Natural killer cell (primary cell): Measurements from ENCODE around the gene OR5AR1. TPM values are rescaled to one million over a fixed set of nuclear protein-coding genes. Genes with fewer than 3 reads are reported as not detected.

Experiments used
- ATAC-seq, 3 donors: fragments of 150-1000 bp in 2 of 3; fragments of 200-7000 bp in 1 of 3; cut with Tn5 transposase; 1 replicate in 1 of 3; 2 replicates in 2 of 3; pipeline ENCODE4 v1.10.0; 2021; ENCODE audit warnings: mild to moderate bottlenecking in 2 of 3, moderate library complexity in 2 of 3
- DNase-seq, 2 donors: peaks; one replicate each; pipeline versions ENCODE4 v3.0.0 to v3.0.0-alpha.2; 2013 to 2021; ENCODE audit warnings: mixed read lengths in 1 of 2
- H3K27ac ChIP-seq: one replicate; pipeline ENCODE4 v1.5.1; 2013; ENCODE audit warnings: mild to moderate bottlenecking, low read length
- H3K27me3 ChIP-seq: one replicate; pipeline ENCODE4 v1.6.1; 2013; ENCODE audit warnings: low read length; ENCODE audit not compliant: control insufficient read depth, insufficient read depth
- H3K36me3 ChIP-seq: one replicate; pipeline ENCODE4 v1.6.1; 2013; ENCODE audit warnings: low read length; ENCODE audit not compliant: control insufficient read depth, insufficient read depth
- H3K4me1 ChIP-seq: one replicate; pipeline ENCODE4 v1.6.1; 2013; ENCODE audit warnings: low read length; ENCODE audit not compliant: control insufficient read depth, insufficient read depth
- H3K4me3 ChIP-seq: one replicate; pipeline ENCODE4 v1.5.1; 2013; ENCODE audit warnings: low read length
- H3K9me3 ChIP-seq: one replicate; pipeline ENCODE4 v1.6.1; 2013; ENCODE audit warnings: low read length; ENCODE audit not compliant: control insufficient read depth, insufficient read depth
- H3K27ac Mint-ChIP-seq, 2 donors: one replicate each; pipeline ENCODE4 v1.8.0; 2022; ENCODE audit warnings: mild to moderate bottlenecking in 2 of 2, mixed read lengths in 2 of 2, moderate library complexity in 1 of 2
- H3K27me3 Mint-ChIP-seq, 2 donors: one replicate each; pipeline ENCODE4 v1.8.0; 2022; ENCODE audit warnings: low read depth in 2 of 2, mixed read lengths in 2 of 2
- H3K36me3 Mint-ChIP-seq: one replicate; pipeline ENCODE4 v1.8.0; 2022; ENCODE audit warnings: mixed read lengths
- H3K4me1 Mint-ChIP-seq, 2 donors: one replicate each; pipeline ENCODE4 v1.8.0; 2022; ENCODE audit warnings: mixed read lengths in 2 of 2
- H3K4me3 Mint-ChIP-seq: one replicate; pipeline ENCODE4 v1.8.0; 2022; ENCODE audit warnings: mild to moderate bottlenecking, moderate library complexity, mixed read lengths
- H3K9me3 Mint-ChIP-seq, 2 donors: one replicate each; pipeline ENCODE4 v1.8.0; 2022; ENCODE audit warnings: mixed read lengths in 2 of 2
- CTCF ChIP-seq: fragments of 200-600 bp; IDR thresholded peaks from one replicate; pipeline ENCODE4 v1.8.0; 2022; ENCODE audit warnings: antibody characterized with exemption
- WGBS: methylation state at CpG from one replicate; pipeline ENCODE4 v1.1.7; 2013; ENCODE audit warnings: missing lambda C conversion rate; ENCODE audit not compliant: insufficient coverage; 5-methylcytosine and 5-hydroxymethylcytosine counted together
- intact Hi-C: fragments of 100-400 bp; cut with micrococcal nuclease; formaldehyde crosslinking; loops from one replicate; pipeline ENCODE4 v1.14.2; 2022
- total RNA-seq, 4 donors: library from RNA; stranded (reverse); fragments of 120-200 nt in 1 of 4; gene quantifications; one replicate each; pipeline versions ENCODE4 v1.2.3 to v1.2.4, GENCODE V29; 2013 to 2022

OR5AR1 gene
- total RNA-seq, 3 donors from 2014 or later (not counting 1 experiment from before 2014, with no cell fraction given), result not detected

- 89% methylated on average over 1 of the region's 2 CpGs for WGBS
- no peak overlapping the region for H3K4me3 ChIP-seq
- Mint-ChIP-seq H3K36me3 (no peaks in the 10 kb centered on the region), H3K27ac (no peak overlapping the region), H3K9me3 (peaks cover 9 to 11% of the 10 kb centered on the region in 2 donors), H3K27me3 (no peaks in the 10 kb centered on the region), H3K4me3 (no peak overlapping the region), H3K4me1 (no peaks in the 10 kb centered on the region)
- ATAC-seq (no peak), DNase-seq (no peak)
- H3K36me3 ChIP-seq, result no peaks in the 10 kb centered on the region
- H3K4me1 ChIP-seq, result no peaks in the 10 kb centered on the region
- H3K27ac ChIP-seq, result no peak overlapping the region
- no peak for TF ChIP-seq CTCF
- intact Hi-C loops, result no loop called here
- no peaks in the 10 kb centered on the region for H3K9me3 ChIP-seq
- no peaks in the 10 kb centered on the region for H3K27me3 ChIP-seq
Observed at GRCh38 chr11:56632329-56632728, 31.2 kb upstream of the OR5AR1 start.

- H3K27ac Mint-ChIP-seq, result no peak overlapping the region
- peaks cover 7 to 11% of the 10 kb centered on the region in 2 donors for H3K9me3 Mint-ChIP-seq
- Histone ChIP-seq H3K4me1 (no peaks in the 10 kb centered on the region), H3K27me3 (no peaks in the 10 kb centered on the region), H3K4me3 (no peak overlapping the region), H3K9me3 (peaks cover 8% of the 10 kb centered on the region), H3K27ac (no peak overlapping the region), H3K36me3 (no peaks in the 10 kb centered on the region)
- no peak for ATAC-seq
- TF ChIP-seq CTCF, result no peak
- DNase-seq, result no peak
- intact Hi-C loops, result no loop called here
- H3K36me3 Mint-ChIP-seq, result no peaks in the 10 kb centered on the region
- H3K4me3 Mint-ChIP-seq, result no peak overlapping the region
- no peaks in the 10 kb centered on the region for H3K27me3 Mint-ChIP-seq
- H3K4me1 Mint-ChIP-seq, result no peaks in the 10 kb centered on the region
- 72% methylated on average over 2 of the region's 2 CpGs for WGBS
Observed at GRCh38 chr11:56636861-56637260, 26.6 kb upstream of the OR5AR1 start.

- H3K4me3 ChIP-seq, result no peak overlapping the region
- no peaks in the 10 kb centered on the region for H3K4me1 Mint-ChIP-seq
- peaks cover 7 to 13% of the 10 kb centered on the region in 2 donors for H3K9me3 Mint-ChIP-seq
- H3K4me3 Mint-ChIP-seq, result no peak overlapping the region
- intact Hi-C loops, result no loop called here
- H3K4me1 ChIP-seq, result no peaks in the 10 kb centered on the region
- H3K36me3 Mint-ChIP-seq, result no peaks in the 10 kb centered on the region
- no peaks in the 10 kb centered on the region for H3K27me3 ChIP-seq
- no peak for TF ChIP-seq CTCF
- no peak overlapping the region for H3K27ac Mint-ChIP-seq
- no peak overlapping the region for H3K27ac ChIP-seq
- H3K36me3 ChIP-seq, result no peaks in the 10 kb centered on the region
- H3K9me3 ChIP-seq, result peaks cover 8% of the 10 kb centered on the region
- 84% methylated on average over 3 of the region's 3 CpGs for WGBS
- no peak for DNase-seq
- ATAC-seq, result no peak
- no peaks in the 10 kb centered on the region for H3K27me3 Mint-ChIP-seq
Observed at GRCh38 chr11:56637500-56637899, 26.0 kb upstream of the OR5AR1 start.

- no peaks in the 10 kb centered on the region for H3K4me1 Mint-ChIP-seq
- no peak for TF ChIP-seq CTCF
- H3K36me3 Mint-ChIP-seq, result no peaks in the 10 kb centered on the region
- Histone ChIP-seq H3K4me1 (no peaks in the 10 kb centered on the region), H3K27me3 (no peaks in the 10 kb centered on the region), H3K27ac (no peak within 1 kb of the TSS), H3K36me3 (no peaks in the 10 kb centered on the region), H3K4me3 (no peak within 1 kb of the TSS), H3K9me3 (peaks cover 8% of the 10 kb centered on the region)
- H3K27ac Mint-ChIP-seq, result no peak within 1 kb of the TSS
- WGBS, result 100% methylated on average over 1 of the region's 2 CpGs
- ATAC-seq, result no peak
- intact Hi-C loops, result no loop called here
- no peak within 1 kb of the TSS for H3K4me3 Mint-ChIP-seq
- H3K27me3 Mint-ChIP-seq, result no peaks in the 10 kb centered on the region
- no peak for DNase-seq
- H3K9me3 Mint-ChIP-seq, result peaks cover 4 to 5% of the 10 kb centered on the region in 2 donors
Observed at GRCh38 chr11:56642339-56642738, 21.1 kb upstream of the OR5AR1 start, which contains the start of gene OR5AP2. OR5AP2 (minus strand) TSS chr11:56642439; CDS start chr11:56642439, 0 bp downstream.
